ENCODE results near the gene SLC22A16.
"Not testable (repeated sequence)": the region's sequence is repeated elsewhere in the genome, so short reads cannot be mapped to it uniquely, and the experiment has no call there.

SLC22A16 gene

GRCh38 chr6:110490110-110490509, 13.7 kb upstream of the SLC22A16 start:
- DNase-seq (ENCODE audit: low read depth in 2 of 2): no peak

GRCh38 chr6:110488606-110489190, 12.3 kb upstream of the SLC22A16 start:
- DNase-seq (ENCODE audit: low read depth in 2 of 2): no peak

DNA sequence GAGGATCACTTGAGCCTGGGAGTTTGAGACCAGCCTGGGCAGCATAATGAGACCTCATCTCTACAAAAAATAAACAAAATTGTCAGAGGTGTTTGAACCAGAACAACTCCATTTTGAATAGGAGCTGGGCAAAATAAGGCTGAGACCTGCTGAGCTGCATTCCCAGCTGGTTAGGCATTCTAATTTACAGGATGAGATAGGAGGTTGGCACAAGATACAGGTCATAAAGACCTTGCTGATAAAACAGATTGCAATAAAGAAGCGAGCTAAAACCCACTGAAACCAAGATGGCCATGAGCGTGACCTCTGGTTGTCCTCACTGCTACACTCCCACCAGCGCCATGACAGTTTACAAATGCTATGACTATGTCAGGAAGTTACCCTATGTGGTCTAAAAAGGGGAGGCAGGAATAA, 11.6 kb upstream of the SLC22A16 start:
- not testable (repeated sequence) for DNase-seq (ENCODE audit: low read depth in 2 of 2)

DNA sequence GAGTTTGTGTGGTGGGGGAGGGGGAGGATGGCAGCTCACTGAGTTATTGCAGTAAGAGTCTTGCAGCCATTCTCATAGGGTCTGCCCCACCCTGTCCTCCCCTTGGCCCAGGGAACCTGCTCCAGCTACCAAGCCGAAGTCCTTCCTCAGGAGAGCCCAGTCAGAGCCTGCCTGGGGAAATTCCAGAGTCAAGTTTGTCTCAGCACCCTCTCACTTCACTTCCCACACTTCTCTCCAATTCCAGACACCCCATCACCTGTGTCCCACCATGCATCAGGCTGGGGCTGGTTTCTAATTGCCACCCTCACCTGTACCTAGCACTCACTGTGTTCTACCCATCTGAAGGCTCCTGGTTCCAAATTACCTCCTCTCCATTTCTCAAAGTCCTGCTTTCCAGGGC, 10.3 kb upstream of the SLC22A16 start:
- DNase-seq (ENCODE audit: low read depth in 2 of 2): no peak

GRCh38 chr6:110485491-110485890, 9.1 kb upstream of the SLC22A16 start:
- DNase-seq (ENCODE audit: low read depth in 2 of 2): no peak

GRCh38 chr6:110484321-110484720, 7.9 kb upstream of the SLC22A16 start:
- DNase-seq (ENCODE audit: low read depth in 2 of 2): no peak

GRCh38 chr6:110482774-110483400, 6.5 kb upstream of the SLC22A16 start:
- no peak for DNase-seq (ENCODE audit: low read depth in 2 of 2)

- no peak for DNase-seq (ENCODE audit: low read depth in 2 of 2)
These were observed 4.7 kb upstream of the SLC22A16 start for GRCh38 chr6:110481081-110481480.

- no peak for DNase-seq (ENCODE audit: low read depth in 2 of 2)
These were observed 1.3 kb downstream of the SLC22A16 start for GRCh38 chr6:110475066-110475653.

- no peak for DNase-seq (ENCODE audit: low read depth in 2 of 2)
These were observed 1.9 kb downstream of the SLC22A16 start for GRCh38 chr6:110474500-110474899.

GRCh38 chr6:110472739-110473138, 3.7 kb downstream of the SLC22A16 start:
- no peak for DNase-seq (ENCODE audit: low read depth in 2 of 2)

GRCh38 chr6:110471726-110472365, 4.6 kb downstream of the SLC22A16 start:
- DNase-seq (ENCODE audit: low read depth in 2 of 2): no peak

DNA sequence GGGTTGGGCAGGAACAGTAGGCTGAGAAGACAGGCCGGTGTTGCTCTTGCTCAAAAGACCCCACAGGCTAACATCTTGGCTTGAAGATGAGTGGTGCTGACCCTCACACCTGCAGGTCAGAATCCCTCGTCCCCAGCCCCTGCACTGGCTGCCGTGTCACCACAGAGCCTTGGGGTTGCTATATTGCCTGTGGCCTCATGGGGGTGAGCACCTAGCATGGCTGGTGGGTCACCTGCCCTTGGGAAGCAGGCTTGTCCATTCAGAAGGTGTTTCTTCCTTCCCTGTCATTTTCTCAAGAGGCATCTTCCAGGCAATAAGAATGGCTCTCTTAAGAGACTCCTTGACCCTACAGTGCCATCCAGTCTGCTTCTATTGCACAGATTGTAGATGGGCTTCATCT, 7.7 kb downstream of the SLC22A16 start:
- no peak for DNase-seq (ENCODE audit: low read depth in 2 of 2)

DNA sequence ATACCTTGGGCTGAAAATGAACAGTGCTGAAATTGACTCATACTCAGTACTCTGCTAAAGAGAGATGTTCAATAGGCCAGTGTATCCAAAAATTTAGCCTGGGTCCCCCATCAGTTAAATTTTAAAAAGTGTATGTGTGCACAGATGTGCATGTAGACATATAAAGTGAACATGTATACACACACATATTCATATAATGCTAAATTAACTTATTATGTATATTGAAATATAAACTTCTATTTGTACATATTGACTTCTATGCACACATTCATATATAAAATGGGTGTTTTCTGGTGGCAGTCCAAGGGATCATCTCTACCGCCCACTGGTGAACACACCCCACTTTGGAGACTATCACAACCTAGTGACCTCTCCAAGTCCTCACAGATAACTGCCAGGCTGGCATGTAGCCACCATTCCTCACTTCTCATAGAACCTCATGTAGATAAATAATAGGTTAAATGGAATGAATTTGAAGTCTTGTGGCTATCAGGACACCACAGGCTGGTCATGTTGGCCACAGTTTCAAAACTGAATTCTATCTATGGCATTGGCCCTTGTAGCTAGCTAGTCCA, 8.8 kb downstream of the SLC22A16 start:
- DNase-seq (ENCODE audit: low read depth in 2 of 2): no peak

GRCh38 chr6:110462884-110463481, 13.4 kb downstream of the SLC22A16 start:
- DNase-seq (ENCODE audit: low read depth in 2 of 2): no peak

GRCh38 chr6:110461376-110461775, 15.0 kb downstream of the SLC22A16 start:
- DNase-seq (ENCODE audit: low read depth in 2 of 2): no peak

DNA sequence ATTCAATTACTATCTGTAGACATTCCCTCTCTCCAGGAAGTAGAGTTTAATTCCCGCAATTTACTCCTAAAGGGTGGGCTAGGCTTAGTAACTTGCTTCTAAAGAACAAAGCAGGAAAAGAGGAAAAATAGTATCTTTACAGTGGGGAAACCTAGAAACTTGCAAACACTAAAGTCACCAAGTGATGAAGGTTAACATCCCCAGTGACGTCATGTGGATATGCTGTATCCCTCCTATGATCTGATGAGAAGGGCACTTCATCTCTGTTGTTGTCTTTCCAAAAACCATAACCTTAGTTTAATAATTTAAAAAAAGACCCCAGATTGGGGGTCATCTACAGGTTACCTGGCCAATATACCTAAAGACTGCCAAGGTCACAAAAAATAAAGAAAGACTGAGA, 17.3 kb downstream of the SLC22A16 start:
- no peak for DNase-seq (ENCODE audit: low read depth in 2 of 2)

GRCh38 chr6:110458476-110458875, 17.9 kb downstream of the SLC22A16 start:
- no peak for DNase-seq (ENCODE audit: low read depth in 2 of 2)

GRCh38 chr6:110457567-110458175, 18.7 kb downstream of the SLC22A16 start:
- not testable (repeated sequence) for DNase-seq (ENCODE audit: low read depth in 2 of 2)

GRCh38 chr6:110456694-110457093, 19.7 kb downstream of the SLC22A16 start:
- no peak for DNase-seq (ENCODE audit: low read depth in 2 of 2)

- no peak for DNase-seq (ENCODE audit: low read depth in 2 of 2)
These were observed 26.9 kb downstream of the SLC22A16 start for GRCh38 chr6:110449541-110449895.
